HepG2 (cell line): ENCODE data around the gene TBX6. TPM values are rescaled to one million over a fixed set of nuclear protein-coding genes. Genes with fewer than 3 reads are reported as not detected.
A peak's percentile ranks its signal among the peaks of the same experiment; 100 is the strongest.

ENCODE experiments used
- CEBPG ChIP-seq: IDR thresholded peaks from 2 replicates; pipeline ENCODE4 v1.6.1; 2016
- HNF1A ChIP-seq, 2 experiments: sonication (generic) in 1 of 2; formaldehyde crosslinking in 1 of 2; IDR thresholded peaks; 2 replicates each; pipeline versions ENCODE4 v1.4.0 to v1.6.1; 2016 to 2020; ENCODE audit warnings: borderline replicate concordance in 1 of 2, low read depth in 1 of 2, mild to moderate bottlenecking in 1 of 2, missing genetic modification reagents in 1 of 2
- HNF4A ChIP-seq: sonication (generic); formaldehyde crosslinking; IDR thresholded peaks from 2 replicates; pipeline ENCODE4 v1.4.0; 2020; ENCODE audit warnings: missing genetic modification reagents
- HNRNPK ChIP-seq: fragments of 200-400 bp; formaldehyde crosslinking; IDR thresholded peaks from 2 replicates; pipeline ENCODE4 v1.6.1; 2018; ENCODE audit warnings: low read length, low read depth, moderate library complexity, mild to moderate bottlenecking; ENCODE audit not compliant: poor library complexity, severe bottlenecking
- JDP2 ChIP-seq: sonication (generic); formaldehyde crosslinking; IDR thresholded peaks from 2 replicates; pipeline ENCODE4 v1.8.1; 2022; ENCODE audit warnings: missing genetic modification reagents, borderline replicate concordance
- MTF2 ChIP-seq: sonication (generic); formaldehyde crosslinking; IDR thresholded peaks from 2 replicates; pipeline ENCODE4 v1.5.0; 2020; ENCODE audit warnings: missing genetic modification reagents, borderline replicate concordance
- PRDM4 ChIP-seq: sonication (generic); formaldehyde crosslinking; IDR thresholded peaks from 2 replicates; pipeline ENCODE4 v1.9.0; 2021; ENCODE audit warnings: missing genetic modification reagents, borderline replicate concordance
- SIX4 ChIP-seq: sonication (generic); formaldehyde crosslinking; IDR thresholded peaks from 2 replicates; pipeline ENCODE4 v1.4.0; 2020; ENCODE audit warnings: missing genetic modification reagents
- SP4 ChIP-seq: sonication (generic); formaldehyde crosslinking; IDR thresholded peaks from 2 replicates; pipeline ENCODE4 v1.8.1; 2023; ENCODE audit warnings: mild to moderate bottlenecking, missing genetic modification reagents
- TP53 ChIP-seq: sonication (generic); formaldehyde crosslinking; conservative IDR thresholded peaks from 2 replicates; pipeline ENCODE4 v1.4.0; 2020; ENCODE audit warnings: missing genetic modification reagents
- ZKSCAN8 ChIP-seq: IDR thresholded peaks from 2 replicates; pipeline ENCODE4 v1.6.1; 2016; ENCODE audit warnings: borderline replicate concordance, missing genetic modification reagents, missing compliant biosample characterization
- ZMYM2 ChIP-seq: sonication (generic); formaldehyde crosslinking; IDR thresholded peaks from 2 replicates; pipeline ENCODE4 v1.8.0; 2022; ENCODE audit warnings: mild to moderate bottlenecking, missing genetic modification reagents
- ZNF143 ChIP-seq: sonication (generic); formaldehyde crosslinking; IDR thresholded peaks from 2 replicates; pipeline ENCODE4 v1.4.0; 2020; ENCODE audit warnings: missing genetic modification reagents
- ZNF224 ChIP-seq: sonication (generic); formaldehyde crosslinking; IDR thresholded peaks from 2 replicates; pipeline ENCODE4 v1.5.0; 2020; ENCODE audit warnings: mild to moderate bottlenecking, missing genetic modification reagents
- ZNF496 ChIP-seq: sonication (generic); formaldehyde crosslinking; IDR thresholded peaks from 2 replicates; pipeline ENCODE4 v1.8.1; 2023; ENCODE audit warnings: mild to moderate bottlenecking, moderate library complexity, missing genetic modification reagents; ENCODE audit not compliant: insufficient replicate concordance
- ZNF510 ChIP-seq: sonication (generic); formaldehyde crosslinking; IDR thresholded peaks from 2 replicates; pipeline ENCODE4 v1.4.0; 2020; ENCODE audit warnings: low read depth, mild to moderate bottlenecking, missing genetic modification reagents
- ZNF563 ChIP-seq: sonication (generic); formaldehyde crosslinking; IDR thresholded peaks from 2 replicates; pipeline ENCODE4 v1.8.0; 2022; ENCODE audit warnings: mild to moderate bottlenecking, moderate library complexity, missing genetic modification reagents
- ZNF773 ChIP-seq: sonication (generic); formaldehyde crosslinking; IDR thresholded peaks from 2 replicates; pipeline ENCODE4 v1.4.0; 2020; ENCODE audit warnings: missing genetic modification reagents, borderline replicate concordance
- ZNF800 ChIP-seq: sonication (generic); formaldehyde crosslinking; IDR thresholded peaks from 2 replicates; pipeline ENCODE4 v1.4.0; 2020; ENCODE audit warnings: missing genetic modification reagents
- polyA plus RNA-seq, 8 experiments: library from polyadenylated mRNA; depleted of rRNA in 3 of 8; stranded (reverse) in 7 of 8; unstranded in 1 of 8; fragments of >200 nt; fragmentation: Illumina TruSeq in 4 of 8; extraction: Trizol in 4 of 8; gene quantifications; 2 replicates each; pipeline versions ENCODE4 v1.2.1 to v1.2.3, GENCODE V29; 2011 to 2016; ENCODE audit warnings: low read depth in 4 of 8, missing spikeins in 1 of 8, mixed read lengths in 1 of 8; ENCODE audit not compliant: insufficient read depth in 1 of 8
- total RNA-seq, 5 experiments: library from RNA; depleted of rRNA; stranded (reverse); fragments of >200 nt; fragmentation: Illumina TruSeq; extraction: Trizol; gene quantifications; 2 replicates each; pipeline ENCODE4 v1.2.3, GENCODE V29; 2016; ENCODE audit warnings: low read depth in 1 of 5

TBX6 gene
- total and polyA plus RNA-seq, 2 of the 13 experiments (the other 11 are each of a cell fraction or from before 2014, with no cell fraction given), result 0.24 to 0.42 TPM

- TF ChIP-seq HNF4A (CRISPR knock-in tag) (peak; percentile 62), ZNF224 (CRISPR knock-in tag) (no peak; the same call in 1 of the 2 replicates), CEBPG (CRISPR knock-in tag) (peak; percentile 4; the same call in 1 of the 2 replicates), ZNF773 (CRISPR knock-in tag) (peak; percentile 80; the same call in 1 of the 2 replicates), HNF1A (IDR thresholded peaks at IDR 0.05; ENCODE audit: low read depth) (no peak), HNF1A (CRISPR knock-in tag; IDR thresholded peaks at IDR 0.05; ENCODE audit: borderline replicate concordance) (peak; percentile 44), ZNF800 (CRISPR knock-in tag) (no peak), PRDM4 (no peak), SP4 (CRISPR knock-in tag) (peak; percentile 11; the same call in 1 of the 2 replicates), ZMYM2 (peak; percentile 82), HNRNPK (peak; percentile 81), JDP2 (CRISPR knock-in tag) (no peak), SIX4 (no peak; the same call in 1 of the 2 replicates), ZNF143 (peak; percentile 13; the same call in 1 of the 2 replicates), ZNF510 (CRISPR knock-in tag) (peak; percentile 56; the same call in 1 of the 2 replicates), ZKSCAN8 (CRISPR knock-in tag) (no peak; the same call in 1 of the 2 replicates), ZNF563 (CRISPR knock-in tag) (peak; percentile 93), ZNF496 (CRISPR knock-in tag) (no peak), MTF2 (CRISPR knock-in tag) (no peak), TP53 (CRISPR knock-in tag) (no peak)
Measured at GRCh38 chr16:30112197-30113030, 20.7 kb upstream of the TBX6 start (continued).
